G401 (cell line): Measurements from ENCODE around the gene HSFX3. TPM values are rescaled to one million over a fixed set of nuclear protein-coding genes. Genes with fewer than 3 reads are reported as not detected.

ENCODE experiments used
- DNase-seq: peaks from one replicate; pipeline ENCODE4 v3.0.0-alpha.2; 2015; ENCODE audit warnings: low spot score
- in situ Hi-C: cut with HindIII; loops from 2 replicates; pipeline ENCODE4 v1.10.0; 2016; ENCODE audit warnings: low sequenced_read_pairs, mixed read lengths
- total RNA-seq: library from RNA; depleted of rRNA; stranded (reverse); fragments of >200 nt; shearing (Covaris generic); gene quantifications from 2 replicates; pipeline ENCODE4 v1.2.3, GENCODE V29; 2014; rRNA removed

HSFX3 gene
- total RNA-seq, 1 experiment from 2014 or later: not detected

- no peak for DNase-seq
- in situ Hi-C loops: no loop called here
Measured at GRCh38 chrX:149498767-149499166, 51.0 kb downstream of the HSFX3 start.

Other genes starting within 250 kb of the HSFX3 start
- 10.8 and 12.1 TPM in 2 replicates for gene IDS, start 44.6 kb downstream of the HSFX3 start, total RNA-seq
- 7.8 and 11.4 TPM in 2 replicates for gene EOLA1, start 8.9 kb downstream of the HSFX3 start, total RNA-seq
- gene MAGEA9B, start 37.5 kb upstream of the HSFX3 start, total RNA-seq: not detected in 2 replicates
- not detected in 2 replicates for gene HSFX2, start 45.4 kb upstream of the HSFX3 start, total RNA-seq
- gene TMEM185A, start 81.9 kb upstream of the HSFX3 start, total RNA-seq: 11.7 and 21.8 TPM in 2 replicates
- gene MAGEA11, start 162.1 kb upstream of the HSFX3 start, total RNA-seq: not detected in 2 replicates
- gene HSFX1, start 224.1 kb upstream of the HSFX3 start, total RNA-seq: 0.71 TPM in 1 of 2 replicates, not detected in the other
- not detected in 2 replicates for gene MAGEA9, start 232.0 kb upstream of the HSFX3 start, total RNA-seq